Measurements from ENCODE around the gene FGF23.

Gene FGF23

GRCh38 chr12:4379405-4379804 is at the start of gene FGF23:
Gene FGF23, minus strand, starts transcription at chr12:4379712. Its CDS starts 130 bp downstream, at chr12:4379582.
- in situ Hi-C loops (cut with MboI; ENCODE audit: low pct_unique_long_range_greater_than_20kb, low sequenced_read_pairs, unreplicated experiment): no loop called here
- no peak for DNase-seq (ENCODE audit: low spot score)

GRCh38 chr12:4424422-4424821 is 44.9 kb upstream of the FGF23 start:
- TF ChIP-seq CTCF (IDR thresholded peaks at IDR 0.05; ENCODE audit: extremely low read depth, insufficient read depth, missing control alignments): no peak
- DNase-seq (ENCODE audit: low spot score): no peak
- in situ Hi-C loops (cut with MboI; ENCODE audit: low pct_unique_long_range_greater_than_20kb, low sequenced_read_pairs, unreplicated experiment): no loop called here

More at GRCh38 chr12:4379405-4379804, at the start of gene FGF23:
- no peak for TF ChIP-seq CTCF (IDR thresholded peaks at IDR 0.05; ENCODE audit: extremely low read depth, insufficient read depth, missing control alignments)

GRCh38 chr12:4423528-4424195 is 44.1 kb upstream of the FGF23 start:
- TF ChIP-seq CTCF (IDR thresholded peaks at IDR 0.05; ENCODE audit: extremely low read depth, insufficient read depth, missing control alignments): no peak
- no peak for DNase-seq (ENCODE audit: low spot score)
- in situ Hi-C loops (cut with MboI; ENCODE audit: low pct_unique_long_range_greater_than_20kb, low sequenced_read_pairs, unreplicated experiment): no loop called here

- in situ Hi-C loops (cut with MboI; ENCODE audit: low pct_unique_long_range_greater_than_20kb, low sequenced_read_pairs, unreplicated experiment): no loop called here
- no peak for DNase-seq (ENCODE audit: low spot score)
- TF ChIP-seq CTCF (IDR thresholded peaks at IDR 0.05; ENCODE audit: extremely low read depth, insufficient read depth, missing control alignments): no peak
These were observed 43.5 kb upstream of the FGF23 start for GRCh38 chr12:4422985-4423384.

- TF ChIP-seq CTCF (IDR thresholded peaks at IDR 0.05; ENCODE audit: extremely low read depth, insufficient read depth, missing control alignments): peak; percentile 55
- DNase-seq (ENCODE audit: low spot score): peak; percentile 82
- in situ Hi-C loops (cut with MboI; ENCODE audit: low pct_unique_long_range_greater_than_20kb, low sequenced_read_pairs, unreplicated experiment): no loop called here
These were observed 42.1 kb upstream of the FGF23 start for GRCh38 chr12:4421590-4422031.

GRCh38 chr12:4420138-4420670 is 40.7 kb upstream of the FGF23 start:
- TF ChIP-seq CTCF (IDR thresholded peaks at IDR 0.05; ENCODE audit: extremely low read depth, insufficient read depth, missing control alignments): no peak
- in situ Hi-C loops (cut with MboI; ENCODE audit: low pct_unique_long_range_greater_than_20kb, low sequenced_read_pairs, unreplicated experiment): no loop called here
- DNase-seq (ENCODE audit: low spot score): no peak
